Measurements from ENCODE around the gene SDHB.

GRCh38 chr1:16993521-16994038, 60.3 kb downstream of the SDHB start:
- no peak for TF ChIP-seq SPI1 (IDR thresholded peaks at IDR 0.05; ENCODE audit: borderline replicate concordance, low read depth)
- TF ChIP-seq, protein P1, sequence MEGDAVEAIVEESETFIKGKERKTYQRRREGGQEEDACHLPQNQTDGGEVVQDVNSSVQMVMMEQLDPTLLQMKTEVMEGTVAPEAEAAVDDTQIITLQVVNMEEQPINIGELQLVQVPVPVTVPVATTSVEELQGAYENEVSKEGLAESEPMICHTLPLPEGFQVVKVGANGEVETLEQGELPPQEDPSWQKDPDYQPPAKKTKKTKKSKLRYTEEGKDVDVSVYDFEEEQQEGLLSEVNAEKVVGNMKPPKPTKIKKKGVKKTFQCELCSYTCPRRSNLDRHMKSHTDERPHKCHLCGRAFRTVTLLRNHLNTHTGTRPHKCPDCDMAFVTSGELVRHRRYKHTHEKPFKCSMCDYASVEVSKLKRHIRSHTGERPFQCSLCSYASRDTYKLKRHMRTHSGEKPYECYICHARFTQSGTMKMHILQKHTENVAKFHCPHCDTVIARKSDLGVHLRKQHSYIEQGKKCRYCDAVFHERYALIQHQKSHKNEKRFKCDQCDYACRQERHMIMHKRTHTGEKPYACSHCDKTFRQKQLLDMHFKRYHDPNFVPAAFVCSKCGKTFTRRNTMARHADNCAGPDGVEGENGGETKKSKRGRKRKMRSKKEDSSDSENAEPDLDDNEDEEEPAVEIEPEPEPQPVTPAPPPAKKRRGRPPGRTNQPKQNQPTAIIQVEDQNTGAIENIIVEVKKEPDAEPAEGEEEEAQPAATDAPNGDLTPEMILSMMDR (IDR thresholded peaks at IDR 0.05; ENCODE audit: insufficient read depth, low read length): no peak
- no peak for TF ChIP-seq REST (IDR thresholded peaks at IDR 0.05; ENCODE audit: insufficient replicate concordance, low read depth)
- no peak for TF ChIP-seq POLR2AphosphoS5 (IDR thresholded peaks at IDR 0.05; ENCODE audit: low read depth)

Data from HL-60 (cell line).